ENCODE measurements around the gene ABT1. TPM values are rescaled to one million over a fixed set of nuclear protein-coding genes. Genes with fewer than 3 reads are reported as not detected.
"Not testable (repeated sequence)": the region's sequence is repeated elsewhere in the genome, so short reads cannot be mapped to it uniquely, and the experiment has no call there.

ABT1 gene
- total RNA-seq: 15.7 and 23.7 TPM in 2 replicates

DNA sequence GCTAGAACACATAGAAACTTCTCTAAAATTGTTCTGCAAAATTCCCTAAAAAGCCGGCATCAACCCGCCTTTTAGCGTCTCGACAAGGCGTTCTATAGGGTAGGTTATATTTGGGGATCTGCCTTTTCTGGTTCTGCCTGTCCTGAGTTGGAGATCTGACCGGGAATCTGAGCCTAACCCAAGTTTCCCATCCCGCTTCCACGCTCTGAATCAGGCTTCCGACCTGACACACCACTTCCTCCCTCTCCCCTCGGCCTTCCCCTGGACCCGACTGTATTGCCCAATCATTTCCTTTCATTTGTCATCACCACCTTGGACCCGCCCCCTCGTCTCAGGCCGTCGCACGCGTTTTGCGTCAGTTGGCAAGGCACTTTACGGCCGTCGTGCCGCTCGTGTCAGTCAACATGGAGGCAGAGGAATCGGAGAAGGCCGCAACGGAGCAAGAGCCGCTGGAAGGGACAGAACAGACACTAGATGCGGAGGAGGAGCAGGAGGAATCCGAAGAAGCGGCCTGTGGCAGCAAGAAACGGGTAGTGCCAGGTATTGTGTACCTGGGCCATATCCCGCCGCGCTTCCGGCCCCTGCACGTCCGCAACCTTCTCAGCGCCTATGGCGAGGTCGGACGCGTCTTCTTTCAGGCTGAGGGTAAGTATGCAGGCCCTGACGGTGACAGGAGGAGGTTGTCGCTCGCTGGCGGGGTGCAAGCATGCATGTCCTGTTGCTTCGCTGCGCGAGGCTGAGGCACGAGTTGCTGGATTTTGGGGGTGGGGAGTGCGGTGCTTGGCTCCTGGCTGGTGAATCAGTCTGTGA, at the start of gene ABT1:
ABT1 (plus strand) TSS at position 375 of the 810 bp plus-strand sequence; CDS start at position 405, 30 bp downstream.
- DNase-seq (ENCODE audit: low read depth): peak; percentile 86
- TF ChIP-seq, protein P1, sequence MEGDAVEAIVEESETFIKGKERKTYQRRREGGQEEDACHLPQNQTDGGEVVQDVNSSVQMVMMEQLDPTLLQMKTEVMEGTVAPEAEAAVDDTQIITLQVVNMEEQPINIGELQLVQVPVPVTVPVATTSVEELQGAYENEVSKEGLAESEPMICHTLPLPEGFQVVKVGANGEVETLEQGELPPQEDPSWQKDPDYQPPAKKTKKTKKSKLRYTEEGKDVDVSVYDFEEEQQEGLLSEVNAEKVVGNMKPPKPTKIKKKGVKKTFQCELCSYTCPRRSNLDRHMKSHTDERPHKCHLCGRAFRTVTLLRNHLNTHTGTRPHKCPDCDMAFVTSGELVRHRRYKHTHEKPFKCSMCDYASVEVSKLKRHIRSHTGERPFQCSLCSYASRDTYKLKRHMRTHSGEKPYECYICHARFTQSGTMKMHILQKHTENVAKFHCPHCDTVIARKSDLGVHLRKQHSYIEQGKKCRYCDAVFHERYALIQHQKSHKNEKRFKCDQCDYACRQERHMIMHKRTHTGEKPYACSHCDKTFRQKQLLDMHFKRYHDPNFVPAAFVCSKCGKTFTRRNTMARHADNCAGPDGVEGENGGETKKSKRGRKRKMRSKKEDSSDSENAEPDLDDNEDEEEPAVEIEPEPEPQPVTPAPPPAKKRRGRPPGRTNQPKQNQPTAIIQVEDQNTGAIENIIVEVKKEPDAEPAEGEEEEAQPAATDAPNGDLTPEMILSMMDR (conservative IDR thresholded peaks at IDR 0.05; ENCODE audit: low read depth, low read length): no peak
- peak within 1 kb of the TSS; percentile 100 for H3K4me3 ChIP-seq (ENCODE audit: low read depth, low read length)

- not testable (repeated sequence) for DNase-seq (ENCODE audit: low read depth); H3K4me3 ChIP-seq (ENCODE audit: low read depth, low read length)
Measured at GRCh38 chr6:26547363-26547762, 49.4 kb upstream of the ABT1 start.

DNA sequence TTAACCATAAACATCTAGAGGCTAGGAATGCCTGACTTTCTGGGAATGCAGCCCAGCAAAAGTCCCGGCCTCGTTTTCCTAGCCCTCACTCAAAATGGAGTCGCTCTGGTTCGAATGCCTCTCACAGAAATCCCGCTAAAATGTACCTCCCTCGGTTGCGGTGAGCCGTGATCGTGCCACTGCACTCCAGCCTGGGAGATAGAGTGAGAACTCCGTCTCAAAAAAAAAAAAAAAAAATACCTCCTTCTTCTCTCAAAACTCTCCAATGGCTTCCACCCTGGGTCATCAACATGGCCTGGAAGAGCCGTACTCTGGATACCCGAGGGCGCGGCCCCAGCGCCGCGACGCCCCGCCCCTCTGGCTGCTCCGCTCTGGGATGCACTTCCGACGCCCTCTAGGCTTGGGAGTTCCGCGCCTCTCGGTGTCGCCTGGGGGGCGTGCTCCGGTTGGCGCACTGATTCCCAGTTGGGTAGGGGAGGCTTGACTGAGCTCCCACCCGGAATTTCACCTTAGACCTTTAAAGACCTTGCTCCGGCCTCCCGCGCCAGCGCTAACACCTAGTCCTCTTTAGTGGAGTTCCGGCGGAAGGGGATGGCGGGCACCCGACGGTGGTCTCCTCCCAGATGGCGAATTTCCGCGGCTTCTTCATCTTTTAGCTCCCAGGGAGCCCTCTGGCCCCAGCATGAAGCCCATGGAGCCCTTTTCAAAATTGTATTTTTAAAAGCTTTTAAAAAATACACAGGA, 46.3 kb upstream of the ABT1 start:
- no peak for DNase-seq (ENCODE audit: low read depth)
- TF ChIP-seq, protein P1 (conservative IDR thresholded peaks at IDR 0.05; ENCODE audit: low read depth, low read length): no peak
- H3K4me3 ChIP-seq (ENCODE audit: low read depth, low read length): peak overlapping the region; percentile 61

DNA sequence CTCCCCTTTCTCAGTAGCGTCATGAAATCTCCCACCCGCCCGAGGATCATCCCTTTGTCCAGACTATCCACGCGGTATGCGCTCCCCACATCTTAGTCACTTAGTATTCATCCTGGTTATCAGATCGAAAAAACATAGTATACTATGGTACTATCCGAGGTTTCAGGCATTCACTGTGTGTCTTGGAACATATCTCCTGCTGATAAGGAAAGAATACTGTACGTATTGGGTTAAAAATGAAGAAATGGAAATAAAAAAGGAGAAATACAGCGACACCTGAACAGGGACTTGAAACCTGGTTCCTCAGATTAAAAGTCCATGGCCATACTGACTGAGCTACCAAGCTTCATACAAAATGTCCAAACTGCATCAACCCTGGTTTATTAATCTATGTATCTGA, 44.5 kb upstream of the ABT1 start:
- H3K4me3 ChIP-seq (ENCODE audit: low read depth, low read length): no peak overlapping the region
- DNase-seq (ENCODE audit: low read depth): no peak
- TF ChIP-seq, protein P1 (conservative IDR thresholded peaks at IDR 0.05; ENCODE audit: low read depth, low read length): no peak

DNA sequence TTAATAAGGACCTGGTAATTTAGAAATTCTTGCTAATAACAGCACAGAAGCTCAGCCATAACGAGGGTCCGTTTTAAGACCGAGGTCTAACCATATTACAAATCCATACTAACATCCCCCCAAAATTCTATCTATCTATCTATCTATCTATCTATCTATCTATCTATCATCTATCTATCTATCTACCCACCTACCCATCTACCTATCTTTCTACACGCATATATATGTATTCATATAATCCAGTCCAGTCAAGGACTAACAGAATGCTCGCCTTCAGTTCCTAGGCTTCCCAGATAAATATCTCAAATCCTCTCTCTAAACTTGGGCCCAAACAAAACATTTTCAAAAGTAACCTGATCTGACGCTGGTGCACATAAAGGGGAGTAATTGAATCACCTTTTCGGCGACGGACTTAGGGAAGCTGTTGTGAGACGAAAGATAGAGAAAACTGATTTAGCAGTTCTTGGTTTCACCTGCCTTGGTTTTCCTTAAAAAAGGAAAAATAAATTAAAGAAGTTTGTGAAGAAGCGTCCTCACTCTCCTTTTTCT, 44.0 kb upstream of the ABT1 start:
- peak overlapping the region; percentile 62 for H3K4me3 ChIP-seq (ENCODE audit: low read depth, low read length)
- DNase-seq (ENCODE audit: low read depth): no peak

DNA sequence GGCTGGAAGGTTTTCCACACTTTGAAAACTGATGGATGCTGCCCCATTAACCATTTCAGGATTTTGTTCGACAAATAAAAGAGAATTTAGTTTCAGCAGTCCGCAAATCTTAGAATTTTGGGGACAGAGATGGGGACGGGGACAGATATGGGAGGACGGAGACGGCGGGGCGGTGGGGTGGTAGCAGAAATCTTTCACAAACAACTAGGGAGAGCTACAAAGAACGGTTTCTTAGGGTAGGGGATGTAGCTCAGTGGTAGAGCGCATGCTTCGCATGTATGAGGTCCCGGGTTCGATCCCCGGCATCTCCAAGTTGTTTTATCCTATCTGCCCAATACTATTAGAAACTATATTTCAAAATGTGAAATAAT, 43.5 kb upstream of the ABT1 start:
- peak overlapping the region; percentile 62 for H3K4me3 ChIP-seq (ENCODE audit: low read depth, low read length)
- no peak for DNase-seq (ENCODE audit: low read depth)
- TF ChIP-seq, protein P1 (conservative IDR thresholded peaks at IDR 0.05; ENCODE audit: low read depth, low read length): no peak

More for the DNA sequence above, 44.0 kb upstream of the ABT1 start:
- TF ChIP-seq, protein P1 (conservative IDR thresholded peaks at IDR 0.05; ENCODE audit: low read depth, low read length): no peak
